AG04450 (cell line): ENCODE data around the gene OSBPL3. TPM values are rescaled to one million over a fixed set of nuclear protein-coding genes. Genes with fewer than 3 reads are reported as not detected.

ENCODE experiments used
- CTCF ChIA-PET: fragments of 300-600, 350-600 bp; formaldehyde crosslinking; extraction: SDS; loops from one replicate; lab custom pipeline; 2022; ENCODE audit warnings: antibody characterized with exemption, inconsistent platforms; lab: Charles Lee
- POLR2A ChIA-PET: fragments of 350-600 bp; formaldehyde crosslinking; extraction: SDS; loops from one replicate; lab custom pipeline; 2021; ENCODE audit warnings: antibody characterized with exemption, inconsistent platforms; lab: Yijun Ruan, JAX
- DNase-seq: peaks from one replicate; pipeline ENCODE4 v3.0.0-alpha.2; 2011; ENCODE audit warnings: low read depth, low spot score
- H3K27ac ChIP-seq: one replicate; pipeline ENCODE4 v1.5.1; 2012; ENCODE audit warnings: low read depth, low read length, control low read depth
- H3K27me3 ChIP-seq: one replicate; pipeline ENCODE4 v1.6.0; 2012; ENCODE audit warnings: low read length; ENCODE audit not compliant: control insufficient read depth, insufficient read depth
- H3K4me3 ChIP-seq: 2 replicates; pipeline ENCODE4 v1.5.1; 2011; ENCODE audit warnings: mild to moderate bottlenecking, low read depth, low read length, control low read depth
- H3K9me3 ChIP-seq: 2 replicates; pipeline ENCODE4 v1.5.1; 2012; ENCODE audit warnings: low read length; ENCODE audit not compliant: control insufficient read depth, insufficient read depth
- polyA plus RNA-seq: library from polyadenylated mRNA; depleted of rRNA; stranded (reverse); fragments of >200 nt; gene quantifications from 2 replicates; pipeline ENCODE4 v1.2.3, GENCODE V29; 2011
- TF ChIP-seq, protein P1 (sequence below): IDR thresholded peaks from 2 replicates; pipeline ENCODE4 v1.5.1; 2011; ENCODE audit warnings: low read depth, low read length, control low read depth, inconsistent platforms

The OSBPL3 gene
- polyA plus RNA-seq, 1 experiment, result 37.8 TPM

- ChIA-PET POLR2A (no interaction called here), CTCF (interaction anchor here (1.0 kb wide), 1 partner anchor 163 kb away, joined by 4 read pairs; no protein-coding TSS in a partner anchor)
- DNase-seq, result peak; percentile 42
- Histone ChIP-seq H3K27ac (peak overlapping the region; percentile 48), H3K9me3 (no peaks in the 10 kb centered on the region; the same call in 1 of the 2 replicates), H3K27me3 (no peaks in the 10 kb centered on the region), H3K4me3 (no peak overlapping the region; the same call in 1 of the 2 replicates)
- TF ChIP-seq, protein P1, sequence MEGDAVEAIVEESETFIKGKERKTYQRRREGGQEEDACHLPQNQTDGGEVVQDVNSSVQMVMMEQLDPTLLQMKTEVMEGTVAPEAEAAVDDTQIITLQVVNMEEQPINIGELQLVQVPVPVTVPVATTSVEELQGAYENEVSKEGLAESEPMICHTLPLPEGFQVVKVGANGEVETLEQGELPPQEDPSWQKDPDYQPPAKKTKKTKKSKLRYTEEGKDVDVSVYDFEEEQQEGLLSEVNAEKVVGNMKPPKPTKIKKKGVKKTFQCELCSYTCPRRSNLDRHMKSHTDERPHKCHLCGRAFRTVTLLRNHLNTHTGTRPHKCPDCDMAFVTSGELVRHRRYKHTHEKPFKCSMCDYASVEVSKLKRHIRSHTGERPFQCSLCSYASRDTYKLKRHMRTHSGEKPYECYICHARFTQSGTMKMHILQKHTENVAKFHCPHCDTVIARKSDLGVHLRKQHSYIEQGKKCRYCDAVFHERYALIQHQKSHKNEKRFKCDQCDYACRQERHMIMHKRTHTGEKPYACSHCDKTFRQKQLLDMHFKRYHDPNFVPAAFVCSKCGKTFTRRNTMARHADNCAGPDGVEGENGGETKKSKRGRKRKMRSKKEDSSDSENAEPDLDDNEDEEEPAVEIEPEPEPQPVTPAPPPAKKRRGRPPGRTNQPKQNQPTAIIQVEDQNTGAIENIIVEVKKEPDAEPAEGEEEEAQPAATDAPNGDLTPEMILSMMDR, result no peak
These were observed 4.2 kb downstream of the OSBPL3 start for GRCh38 chr7:24975644-24976260.

- Histone ChIP-seq H3K27me3 (no peaks in the 10 kb centered on the region), H3K27ac (peak overlapping the region; percentile 48), H3K4me3 (no peak overlapping the region; the same call in 1 of the 2 replicates), H3K9me3 (no peaks in the 10 kb centered on the region; the same call in 1 of the 2 replicates)
- no peak for DNase-seq
- TF ChIP-seq, protein P1, result no peak
- ChIA-PET CTCF (interaction anchor here (1.0 kb wide), 1 partner anchor 163 kb away, joined by 4 read pairs; no protein-coding TSS in a partner anchor), POLR2A (no interaction called here)
These were observed 4.8 kb downstream of the OSBPL3 start for GRCh38 chr7:24975172-24975571.

- ChIA-PET CTCF (interaction anchor here (0.5 to 0.8 kb wide), 2 partner anchors 118 to 125 kb away, joined by 3 to 7 read pairs; no protein-coding TSS in a partner anchor), POLR2A (no interaction called here)
- Histone ChIP-seq H3K9me3 (no peaks in the 10 kb centered on the region), H3K27me3 (no peaks in the 10 kb centered on the region), H3K27ac (no peak overlapping the region), H3K4me3 (no peak overlapping the region)
- TF ChIP-seq, protein P1, result no peak
- no peak for DNase-seq
These were observed 5.7 kb downstream of the OSBPL3 start for GRCh38 chr7:24974026-24974832.

DNA sequence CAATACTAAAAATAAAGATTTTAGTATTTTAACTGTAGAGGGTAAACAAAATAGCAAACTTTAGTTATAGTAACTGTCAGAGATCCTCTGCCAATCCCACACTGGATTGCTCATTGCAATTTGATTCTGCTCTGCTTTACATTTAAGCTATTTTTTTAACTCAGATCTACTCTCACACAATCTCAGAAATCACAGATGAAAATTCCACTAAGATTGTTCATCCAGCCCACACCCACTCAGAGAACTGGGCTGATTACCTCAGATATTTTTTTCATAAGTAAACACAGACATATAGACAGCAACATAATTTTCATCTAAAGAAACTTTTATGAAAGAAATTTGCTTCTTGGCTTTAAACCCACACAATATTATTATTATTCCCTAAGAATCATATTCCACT is 7.0 kb downstream of the OSBPL3 start:
- ChIA-PET POLR2A (interaction anchor here (0.6 to 1.0 kb wide), 2 partner anchors 39 to 148 kb away, joined by 3 read pairs; no protein-coding TSS in a partner anchor), CTCF (interaction anchor here (1.0 to 1.5 kb wide), 3 partner anchors 97 to 161 kb away, joined by 3 to 11 read pairs (median 4); no protein-coding TSS in a partner anchor)
- TF ChIP-seq, protein P1, result no peak
- Histone ChIP-seq H3K9me3 (no peaks in the 10 kb centered on the region), H3K27me3 (no peaks in the 10 kb centered on the region), H3K4me3 (no peak overlapping the region), H3K27ac (no peak overlapping the region)
- peak; percentile 54 for DNase-seq
